HG03354 (cell line): ENCODE measurements around the gene PCGF5.

Source experiments
- ATAC-seq: cut with Tn5 transposase; IDR thresholded peaks from one replicate; pipeline ENCODE4 v1.9.1; 2021; ENCODE audit warnings: mild to moderate bottlenecking; ENCODE audit not compliant: unreplicated experiment, poor library complexity, severe bottlenecking

The PCGF5 gene

DNA sequence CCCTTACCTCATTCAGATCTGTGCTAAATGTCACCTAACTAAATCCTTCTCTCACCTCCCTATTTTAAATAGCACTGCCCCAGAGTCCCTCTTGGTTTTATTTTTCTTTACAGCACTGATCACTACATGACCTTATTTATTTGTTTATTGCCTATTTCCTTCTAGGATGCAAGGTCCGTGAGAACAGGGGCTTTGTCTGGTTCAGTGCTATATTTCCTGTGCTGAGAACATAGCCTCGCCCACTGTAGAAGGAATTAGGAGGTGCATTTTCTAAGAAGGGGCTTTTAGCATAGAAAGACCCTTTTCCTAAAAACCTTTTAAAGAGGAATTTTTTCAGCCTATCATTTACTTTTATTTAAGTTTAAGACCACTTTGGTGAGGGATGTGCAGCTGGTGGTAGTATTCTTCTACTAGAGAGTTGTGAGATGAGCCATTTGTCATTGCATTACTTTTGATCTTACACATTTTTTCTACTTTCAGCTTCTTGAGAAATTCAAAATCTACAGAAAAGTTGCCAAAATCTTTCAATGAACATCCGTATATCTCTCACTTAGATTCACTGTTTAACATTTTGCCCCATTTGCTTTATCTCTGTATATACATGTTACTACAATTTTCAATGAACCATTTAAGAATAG, 13.5 kb upstream of the PCGF5 start:
- ATAC-seq: peak; percentile 6

- ATAC-seq: no peak
These were observed 11.8 kb upstream of the PCGF5 start for GRCh38 chr10:91208642-91209041.

GRCh38 chr10:91210014-91210413, 10.4 kb upstream of the PCGF5 start:
- ATAC-seq: peak; percentile 2

- peak; percentile 93 for ATAC-seq
These were observed 10.0 kb upstream of the PCGF5 start for GRCh38 chr10:91210435-91210834.

DNA sequence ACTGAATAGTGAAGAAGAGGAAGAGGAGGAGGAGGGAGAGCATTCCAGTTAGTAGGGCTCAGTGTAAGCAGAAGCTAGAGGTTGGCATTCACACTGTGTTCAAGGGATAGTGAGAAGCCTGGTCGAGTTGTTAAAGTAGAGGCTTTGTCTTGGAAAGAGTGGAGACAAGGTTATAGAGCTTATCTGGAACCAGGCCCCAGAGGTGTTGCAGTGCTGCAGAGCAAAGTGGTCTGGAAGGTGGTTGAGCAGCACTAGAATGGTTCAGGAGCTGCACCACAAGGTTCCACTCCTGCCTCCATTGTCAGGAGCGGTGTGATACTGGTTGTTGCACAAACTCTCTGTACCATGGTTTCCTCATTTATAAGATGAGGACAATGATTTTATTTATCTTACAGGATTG, 8.8 kb upstream of the PCGF5 start:
- no peak for ATAC-seq

DNA sequence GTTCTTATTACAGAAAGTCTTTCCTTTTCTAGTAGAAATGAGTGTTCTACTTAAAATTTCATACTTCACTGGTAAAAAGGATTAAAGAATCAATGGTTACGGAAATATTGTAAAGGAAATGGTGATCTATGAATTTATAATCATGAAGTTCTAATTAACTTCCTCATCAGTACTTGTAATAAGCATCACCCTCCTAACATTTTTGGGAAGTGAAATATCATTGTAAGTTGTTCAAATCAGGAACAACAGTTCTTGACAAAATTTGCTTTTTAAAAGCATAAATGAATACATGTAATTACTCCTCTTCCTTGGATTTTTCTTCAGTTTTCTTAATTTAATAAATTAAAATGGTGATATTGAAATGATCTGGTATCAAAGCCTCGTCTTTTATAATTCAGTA, 5.6 kb upstream of the PCGF5 start:
- ATAC-seq: no peak

DNA sequence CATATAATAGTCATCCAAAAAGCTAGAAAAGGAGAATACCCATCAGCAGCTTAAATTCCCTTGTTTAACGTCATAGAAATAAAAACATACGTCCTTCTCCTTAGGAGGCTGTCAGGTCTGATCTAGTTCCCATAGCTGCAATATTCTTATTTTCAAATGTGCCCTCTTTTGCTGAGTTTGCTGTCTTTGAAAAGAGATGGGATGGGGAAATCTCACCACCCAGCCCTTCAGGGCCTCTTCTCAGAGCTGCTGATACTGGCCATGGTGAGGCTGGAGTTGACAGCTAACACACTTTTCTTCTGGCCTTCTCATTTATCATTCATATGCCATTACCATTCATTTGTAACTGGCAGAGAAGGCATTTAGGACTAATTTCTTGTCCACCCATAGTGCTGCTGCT, 5.1 kb upstream of the PCGF5 start:
- ATAC-seq: no peak

DNA sequence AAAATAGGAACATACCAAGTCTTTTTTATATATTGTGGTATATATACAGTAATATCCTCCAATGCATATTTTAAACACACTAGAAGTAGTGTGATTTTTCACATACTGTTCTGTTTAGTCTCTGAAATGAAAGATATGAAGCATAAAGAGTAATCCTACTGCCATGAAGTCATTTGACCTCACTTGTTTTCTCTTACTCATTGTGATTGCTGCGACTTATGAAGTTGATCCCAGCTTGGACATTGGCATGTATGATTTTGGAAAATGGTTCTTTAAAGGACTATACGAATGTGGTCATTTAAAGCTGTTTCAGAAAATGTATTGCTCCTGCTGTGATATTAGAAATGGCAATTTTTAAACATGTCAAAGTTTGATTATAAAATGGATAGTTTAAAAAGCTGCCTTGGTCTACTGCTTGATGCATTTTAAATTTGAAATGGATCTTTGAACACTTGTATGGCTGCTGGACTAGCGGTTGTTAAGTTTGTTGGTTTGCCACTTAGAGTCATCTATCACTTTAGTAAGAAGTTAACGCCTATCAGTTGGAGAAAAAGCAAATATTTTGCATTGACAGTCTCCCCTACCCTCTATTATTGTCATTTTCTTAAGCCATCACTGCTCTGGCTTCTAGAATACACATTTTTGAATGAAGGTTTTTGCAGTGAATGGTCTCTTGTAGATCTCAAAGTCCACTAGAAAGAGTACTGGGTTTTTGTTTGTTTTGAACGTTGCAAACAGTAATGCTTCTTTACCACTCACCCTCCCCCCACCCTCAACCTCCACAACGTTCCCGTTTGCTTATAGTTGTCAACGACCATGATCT, 881 bp upstream of the PCGF5 start:
- ATAC-seq: no peak

- peak; percentile 47 for ATAC-seq
These were observed 652 bp downstream of the PCGF5 start for GRCh38 chr10:91220954-91221675.

DNA sequence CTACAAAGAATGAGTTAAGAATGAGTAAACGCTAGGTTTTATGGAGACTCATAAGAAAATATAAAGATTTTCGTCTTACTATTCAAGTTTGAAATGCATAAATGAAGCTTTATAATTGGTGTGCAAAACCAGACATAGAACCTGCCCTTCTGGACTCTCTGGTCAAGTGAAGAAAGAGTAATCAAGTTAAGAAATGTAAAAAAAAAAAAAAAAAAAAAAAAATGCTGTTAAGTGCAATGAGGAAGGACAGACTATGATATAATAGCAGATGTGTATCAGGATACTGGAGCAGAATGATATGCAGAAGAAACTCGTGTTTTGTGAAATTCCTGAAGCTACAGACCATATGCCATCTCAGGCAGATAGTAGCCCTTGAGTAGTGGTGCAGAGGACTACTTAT, 5.6 kb downstream of the PCGF5 start:
- ATAC-seq: no peak

- no peak for ATAC-seq
These were observed 7.1 kb downstream of the PCGF5 start for GRCh38 chr10:91227576-91227975.

GRCh38 chr10:91229683-91230082, 9.2 kb downstream of the PCGF5 start:
- no peak for ATAC-seq

DNA sequence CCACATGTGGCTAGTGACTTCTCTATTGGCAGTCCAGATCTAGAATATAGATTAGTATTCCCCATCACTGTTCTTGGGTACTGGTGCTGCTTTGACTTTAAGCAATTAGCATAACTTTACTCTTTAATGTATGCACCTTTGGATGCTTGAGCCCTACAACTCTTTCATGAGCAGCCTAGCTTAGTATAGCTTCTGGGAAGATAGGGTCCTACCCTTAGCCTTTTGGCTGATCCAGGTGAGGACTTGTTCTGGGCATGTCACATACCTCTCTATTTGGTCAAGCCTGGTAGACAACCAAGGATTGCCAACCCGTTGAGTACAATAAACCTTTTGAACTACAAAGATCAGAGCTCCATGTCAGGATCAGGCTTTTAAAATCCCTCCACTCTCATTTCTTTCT, 17.7 kb downstream of the PCGF5 start:
- ATAC-seq: no peak

DNA sequence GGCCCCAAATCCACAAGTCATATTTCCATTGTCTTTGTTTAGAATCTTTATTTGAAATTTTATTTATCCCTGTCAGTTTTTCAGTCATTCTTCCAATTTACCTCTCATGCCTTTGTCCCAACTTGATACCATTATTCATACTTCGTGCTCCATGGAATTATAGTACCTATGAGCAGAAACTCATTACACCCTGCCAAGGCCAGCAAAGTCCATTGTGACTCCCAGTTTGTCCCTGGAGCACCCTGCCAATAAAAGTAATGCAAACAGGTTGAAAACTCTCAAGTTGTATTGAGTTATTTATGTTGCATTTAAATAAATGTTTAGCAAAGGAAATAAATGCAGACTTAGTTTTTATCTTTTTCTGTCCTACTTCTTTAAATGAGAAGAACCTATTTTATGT, 19.3 kb downstream of the PCGF5 start:
- ATAC-seq: no peak

DNA sequence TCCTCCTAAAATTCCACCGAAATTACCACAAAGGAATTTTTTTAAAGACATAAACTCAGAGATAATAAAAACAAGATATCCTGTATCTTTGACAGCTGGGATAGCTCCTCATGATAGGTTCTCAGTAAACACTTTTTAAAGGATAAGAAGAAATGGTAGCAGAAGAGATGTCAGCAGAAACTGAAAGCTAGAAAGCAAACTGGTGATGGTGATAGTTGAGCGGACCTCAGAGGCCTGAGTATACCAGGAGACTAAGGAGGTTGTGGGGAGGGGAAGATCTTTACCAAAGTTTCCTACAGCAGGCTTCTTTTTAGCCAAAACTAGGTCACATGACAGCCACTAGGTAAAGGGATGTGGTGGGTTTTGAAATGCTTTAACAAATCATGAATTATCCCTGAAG, 22.5 kb downstream of the PCGF5 start:
- no peak for ATAC-seq

- no peak for ATAC-seq
These were observed 27.1 kb downstream of the PCGF5 start for GRCh38 chr10:91247360-91248111.

- no peak for ATAC-seq
These were observed 29.2 kb downstream of the PCGF5 start for GRCh38 chr10:91249700-91250099.

DNA sequence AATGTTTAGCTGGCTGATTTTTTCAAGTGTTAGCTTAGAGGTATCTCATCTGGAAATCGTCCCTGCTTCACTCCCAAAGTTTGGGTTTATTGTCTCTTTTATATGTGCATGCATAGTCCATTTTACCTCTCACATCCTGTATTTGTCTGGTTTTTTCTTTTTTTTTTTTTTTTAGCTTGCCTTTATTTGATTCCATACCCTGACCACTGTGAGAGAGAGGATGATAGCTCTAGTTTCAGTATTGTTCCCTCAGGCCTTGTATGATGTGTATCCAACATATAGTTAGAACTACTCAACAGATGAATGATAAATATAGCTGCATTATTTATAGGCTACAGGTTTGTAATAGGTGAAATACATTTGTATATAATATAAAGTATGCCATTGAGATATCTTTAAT, 29.9 kb downstream of the PCGF5 start:
- no peak for ATAC-seq

GRCh38 chr10:91251430-91252056, 31.1 kb downstream of the PCGF5 start:
- ATAC-seq: peak; percentile 78

DNA sequence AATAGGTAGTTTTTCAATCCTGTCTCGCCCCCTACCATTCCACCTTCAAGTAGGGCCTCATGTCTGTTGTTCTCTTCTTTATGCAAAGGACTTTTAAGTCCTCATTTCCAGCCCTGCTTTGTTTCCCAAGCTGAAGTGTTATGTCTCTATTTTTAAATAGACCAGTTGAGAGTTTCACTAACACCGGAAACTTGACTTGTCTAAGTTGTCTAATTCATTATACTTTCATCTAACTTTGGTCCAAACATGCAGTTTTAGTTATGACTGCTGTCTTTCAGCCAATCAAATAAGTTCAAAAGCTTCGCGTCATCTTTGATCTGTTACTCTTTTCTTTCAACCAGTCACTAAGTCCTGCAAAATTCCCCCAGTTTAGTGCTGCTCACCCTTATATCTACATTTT, 32.8 kb downstream of the PCGF5 start:
- no peak for ATAC-seq
